GM19025 (cell line): ENCODE results near the gene ABCA10.
"Not testable (repeated sequence)": the region's sequence is repeated elsewhere in the genome, so short reads cannot be mapped to it uniquely, and the experiment has no call there.

Source experiments
- ATAC-seq: cut with Tn5 transposase; IDR thresholded peaks from one replicate; pipeline ENCODE4 v1.9.1; 2021; ENCODE audit warnings: mild to moderate bottlenecking, low read depth, moderate library complexity; ENCODE audit not compliant: unreplicated experiment

The ABCA10 gene

DNA sequence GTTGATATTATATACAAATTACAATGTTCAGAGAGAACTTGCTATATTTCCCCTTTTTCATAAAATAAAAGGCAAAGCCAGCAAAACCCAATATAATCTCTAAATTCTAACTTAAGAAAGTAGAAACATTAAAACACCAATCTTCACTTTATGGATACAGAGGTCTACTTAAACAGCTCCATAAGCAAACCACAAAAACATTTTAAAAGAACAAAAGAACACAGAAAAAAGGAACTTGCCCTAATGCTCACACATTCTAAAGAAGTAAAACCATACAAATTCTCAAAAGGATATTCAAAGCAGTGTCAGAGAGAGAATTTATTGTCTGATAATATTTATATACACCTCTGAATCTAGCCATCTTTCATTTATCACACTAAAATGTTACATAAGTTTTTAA, 606 bp downstream of the ABCA10 start:
- no peak for ATAC-seq

DNA sequence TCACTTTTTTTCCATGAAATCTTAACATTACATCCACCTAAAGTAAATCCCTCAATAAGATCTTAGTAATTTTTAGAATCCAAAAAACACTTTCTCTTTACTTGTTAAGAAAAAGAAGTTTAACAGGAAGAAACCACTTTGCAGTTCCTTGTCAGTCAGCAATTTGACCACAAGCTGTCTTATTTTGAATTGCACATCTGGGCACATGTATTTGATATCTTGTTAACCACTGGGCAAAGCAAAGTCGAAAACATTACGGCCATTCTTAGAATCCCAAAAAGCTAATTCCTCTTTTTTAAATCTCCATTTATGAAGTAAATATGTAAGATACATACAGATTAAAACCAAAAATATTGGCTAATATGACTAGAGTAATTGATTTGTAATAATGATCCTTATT, 1.1 kb downstream of the ABCA10 start:
- no peak for ATAC-seq

DNA sequence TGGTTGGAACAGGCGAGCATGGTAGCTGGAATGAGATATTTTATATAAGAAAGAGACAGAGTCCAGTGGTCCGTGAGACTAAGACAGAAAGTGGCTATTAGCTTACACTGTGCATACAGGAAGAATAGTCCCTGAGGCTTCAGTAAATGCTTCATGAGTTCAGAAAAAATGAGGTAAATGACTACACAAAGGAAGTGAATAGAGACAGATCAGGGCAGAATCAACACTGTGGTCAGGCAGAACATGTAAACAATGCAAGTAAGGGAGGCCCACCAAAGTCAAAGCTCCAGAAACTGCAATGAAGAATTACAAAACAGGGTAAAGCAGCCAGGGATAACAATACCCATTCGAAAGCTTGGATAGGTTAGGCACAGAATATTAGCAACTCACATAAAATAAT, 4.8 kb downstream of the ABCA10 start:
- ATAC-seq = no peak

DNA sequence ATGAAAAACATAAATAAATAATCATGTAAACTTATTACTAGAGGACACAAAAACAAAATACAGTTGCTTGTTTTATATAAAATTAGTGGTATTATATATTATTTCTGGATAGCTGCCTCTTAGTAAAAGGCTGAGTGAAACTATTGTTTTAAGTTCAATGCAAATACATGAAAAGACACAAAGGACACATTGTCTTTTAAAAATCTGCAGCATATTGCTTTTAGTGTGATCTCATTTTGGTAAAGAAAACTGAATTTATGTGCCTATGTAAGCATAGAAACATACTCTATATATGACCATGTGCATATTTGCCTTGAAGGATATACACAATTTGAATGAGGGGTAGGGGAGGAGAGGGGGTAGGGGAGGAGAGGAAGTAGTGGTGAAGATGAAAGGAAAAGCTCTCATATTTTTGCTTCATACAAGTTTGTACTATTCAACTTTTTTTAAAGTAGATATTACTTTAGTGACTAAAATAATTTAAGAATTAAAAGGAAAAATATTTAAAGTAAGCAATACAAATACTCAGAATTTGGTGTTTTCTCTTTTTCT, 5.8 kb downstream of the ABCA10 start:
- ATAC-seq = no peak

DNA sequence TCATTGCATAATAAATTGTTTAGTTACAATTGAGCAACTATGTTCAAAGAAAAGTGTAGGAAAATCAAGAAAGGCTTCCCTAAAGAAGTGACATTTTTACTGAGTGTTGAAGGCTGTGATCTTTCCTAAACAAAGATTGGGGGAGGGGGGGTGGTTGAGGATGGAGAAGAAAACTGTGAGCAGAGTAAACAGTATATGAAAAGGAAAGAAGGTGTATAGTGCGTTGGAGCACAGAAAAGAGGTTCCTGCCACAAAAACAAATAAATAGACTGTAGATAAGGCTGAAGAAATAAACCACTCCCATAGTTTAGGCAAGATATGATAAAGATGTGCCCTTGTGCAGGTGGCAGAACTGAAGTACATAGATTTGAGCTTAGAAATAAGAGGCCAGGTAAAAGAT, 8.5 kb downstream of the ABCA10 start:
- no peak for ATAC-seq

DNA sequence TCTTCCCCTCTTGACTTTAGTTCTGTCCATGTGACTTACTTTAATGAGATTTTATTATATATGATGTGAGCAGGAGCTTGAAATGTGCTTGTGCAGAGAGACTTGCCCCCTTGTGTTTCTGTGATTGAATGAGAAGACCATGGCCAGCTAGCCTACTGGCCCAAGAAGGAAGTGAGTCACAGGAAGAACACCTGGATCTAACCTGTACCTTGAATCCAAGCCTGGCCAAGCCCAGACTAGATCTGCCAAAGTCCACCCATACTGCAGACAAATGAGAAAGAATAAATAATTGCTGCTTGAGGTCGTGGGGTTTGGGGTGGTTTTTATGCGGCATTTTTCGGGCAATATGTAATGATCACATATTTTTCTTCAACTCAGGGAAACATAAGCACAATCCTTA, 9.6 kb downstream of the ABCA10 start:
- no peak for ATAC-seq

DNA sequence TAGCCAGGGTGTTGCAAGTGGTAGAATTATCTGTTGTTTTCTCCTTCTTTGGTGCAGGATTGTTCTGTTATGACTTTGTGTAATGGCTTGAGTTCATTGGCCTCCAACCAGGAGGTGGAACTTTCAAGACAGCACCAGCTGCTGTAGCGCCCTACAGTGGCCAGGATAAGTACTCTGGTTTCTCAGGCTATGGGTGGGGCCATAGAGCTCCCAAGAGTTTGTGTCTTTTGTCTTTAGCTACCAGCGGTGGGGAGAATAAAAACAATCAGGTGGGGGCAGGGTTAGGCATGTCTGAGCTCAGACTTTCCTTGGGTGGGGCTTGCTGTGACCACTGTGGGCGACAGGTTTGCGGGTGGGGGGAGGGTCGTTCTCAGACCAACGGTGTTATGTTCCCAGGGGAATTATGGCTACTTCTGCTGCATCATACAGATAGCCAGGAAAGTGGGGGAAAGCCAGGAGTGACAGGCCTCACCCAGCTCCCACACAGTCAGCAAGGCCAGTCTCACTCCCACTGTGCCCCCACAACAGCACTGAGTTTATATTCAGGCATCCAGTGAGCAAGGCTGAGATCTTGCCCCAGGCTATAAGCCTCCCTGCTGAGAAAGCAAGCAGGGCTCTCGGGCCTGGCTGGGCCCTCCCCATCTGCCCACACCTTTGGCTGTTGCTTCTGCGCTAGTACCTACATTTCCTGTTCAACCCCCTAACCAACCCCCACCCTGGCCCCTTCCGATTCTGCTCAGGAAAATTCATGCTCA, 15.4 kb downstream of the ABCA10 start:
- ATAC-seq = no peak

DNA sequence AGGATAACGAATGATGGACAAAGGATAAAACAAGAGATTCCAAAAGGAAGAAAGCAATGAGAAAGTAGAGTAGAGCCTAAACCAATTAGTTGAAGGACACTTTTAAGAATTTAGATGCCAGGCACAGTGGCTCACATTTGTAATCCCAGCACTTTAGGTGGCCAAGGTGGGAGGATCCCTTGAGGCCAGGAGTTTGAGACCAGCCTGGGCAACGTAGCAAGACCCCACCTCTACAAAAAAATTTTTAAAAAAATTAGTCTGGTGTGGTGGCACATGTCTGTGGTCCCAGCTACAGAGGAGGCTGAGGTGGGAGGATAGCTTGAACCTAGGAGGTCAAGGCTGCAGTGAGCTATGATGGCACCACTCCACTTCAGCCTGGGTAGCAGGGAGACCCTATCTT, 20.0 kb downstream of the ABCA10 start:
- no peak for ATAC-seq

DNA sequence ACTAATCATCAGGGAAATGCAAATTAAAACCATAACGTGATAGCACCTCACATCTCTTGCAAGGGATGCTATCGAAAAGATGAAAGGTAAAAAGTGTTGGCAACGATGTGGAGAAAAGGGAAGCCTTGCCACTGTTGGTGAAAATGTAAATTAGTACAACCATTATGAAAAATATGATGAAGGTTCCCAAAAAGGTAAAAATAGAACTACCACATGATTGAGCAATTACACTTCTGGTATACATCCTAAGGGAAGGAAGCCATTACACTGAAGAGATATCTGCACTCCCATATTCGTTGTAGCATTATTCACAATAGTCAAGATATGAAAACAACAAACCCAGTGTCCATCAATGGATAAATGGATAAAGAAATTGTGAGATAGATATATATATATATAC, 21.5 kb downstream of the ABCA10 start:
- ATAC-seq = no peak

DNA sequence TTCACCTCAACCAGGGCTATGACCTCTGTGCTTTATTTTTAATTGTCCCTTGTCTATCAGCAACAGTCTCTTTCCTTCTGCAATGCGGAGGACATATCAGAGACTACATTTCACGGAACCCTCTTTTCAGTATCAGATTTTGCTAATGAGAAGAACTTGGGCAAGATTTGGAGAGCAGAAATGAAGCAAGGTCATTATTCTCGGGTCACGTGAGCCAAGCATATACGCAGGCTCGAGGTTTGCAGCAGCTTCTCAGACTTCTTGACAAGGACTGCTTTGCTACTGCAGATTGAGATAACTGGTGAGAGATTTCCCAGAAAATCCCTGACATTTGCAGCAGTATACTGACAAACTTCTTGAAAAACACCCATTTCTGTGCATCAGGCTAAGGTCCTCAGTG, 30.4 kb downstream of the ABCA10 start:
- ATAC-seq = no peak

DNA sequence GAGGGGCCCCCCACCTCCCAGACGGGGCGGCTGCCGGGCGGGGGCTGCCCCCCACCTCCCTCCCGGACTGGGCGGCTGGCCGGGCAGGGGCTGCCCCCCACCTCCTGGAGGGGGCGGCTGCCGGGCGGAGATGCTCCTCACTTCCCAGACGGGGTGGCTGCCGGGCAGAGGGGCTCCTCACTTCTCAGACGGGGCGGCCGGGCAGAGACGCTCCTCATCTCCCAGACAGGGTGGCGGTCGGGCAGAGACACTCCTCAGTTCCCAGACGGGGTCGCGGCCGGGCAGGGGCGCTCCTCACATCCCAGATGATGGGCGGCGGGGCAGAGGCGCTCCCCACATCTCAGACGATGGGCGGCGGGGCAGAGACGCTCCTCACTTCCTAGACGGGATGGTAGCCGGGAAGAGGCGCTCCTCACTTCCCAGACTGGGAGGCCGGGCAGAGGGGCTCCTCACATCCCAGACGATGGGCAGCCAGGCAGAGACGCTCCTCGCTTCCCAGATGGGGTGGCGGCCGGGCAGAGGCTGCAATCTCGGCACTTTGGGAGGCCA, 32.4 kb downstream of the ABCA10 start:
- not testable (repeated sequence) for ATAC-seq

DNA sequence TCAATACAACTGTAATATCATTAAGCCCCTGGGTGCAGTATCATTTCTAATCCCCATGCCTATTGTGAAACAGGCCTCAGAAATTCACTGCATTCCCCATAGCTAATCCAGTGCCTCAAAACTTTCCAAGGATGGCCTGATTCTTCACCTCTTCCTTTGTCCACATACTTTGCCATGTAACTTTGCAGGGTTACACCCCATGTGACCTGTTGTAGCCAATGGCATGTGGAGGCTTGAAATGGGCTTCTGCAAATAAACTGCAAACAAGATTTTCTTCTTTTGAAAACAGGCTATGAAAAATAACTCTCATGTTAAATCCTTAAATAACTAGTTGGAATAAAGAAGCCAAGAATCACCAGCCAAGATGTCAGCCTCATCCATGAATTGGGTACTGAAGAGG, 35.9 kb downstream of the ABCA10 start:
- no peak for ATAC-seq

DNA sequence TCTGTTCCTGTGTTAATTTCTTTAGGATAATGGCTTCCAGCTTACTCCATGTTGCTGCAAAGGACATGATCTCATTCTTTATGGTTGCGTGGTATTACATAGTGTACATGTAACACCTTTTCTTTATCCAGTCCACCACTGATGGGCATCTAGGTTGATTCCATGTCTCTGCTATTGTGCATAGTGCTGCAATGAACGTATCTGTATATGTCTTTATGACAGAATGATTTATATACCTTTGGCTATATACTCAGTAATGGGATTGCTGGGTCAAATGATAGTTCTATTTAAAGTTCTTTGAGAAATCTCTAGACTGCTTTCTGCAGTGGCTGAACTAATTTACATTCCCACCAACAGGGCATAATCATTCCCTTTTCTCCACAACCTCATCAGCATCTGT, 39.8 kb downstream of the ABCA10 start:
- ATAC-seq = no peak

DNA sequence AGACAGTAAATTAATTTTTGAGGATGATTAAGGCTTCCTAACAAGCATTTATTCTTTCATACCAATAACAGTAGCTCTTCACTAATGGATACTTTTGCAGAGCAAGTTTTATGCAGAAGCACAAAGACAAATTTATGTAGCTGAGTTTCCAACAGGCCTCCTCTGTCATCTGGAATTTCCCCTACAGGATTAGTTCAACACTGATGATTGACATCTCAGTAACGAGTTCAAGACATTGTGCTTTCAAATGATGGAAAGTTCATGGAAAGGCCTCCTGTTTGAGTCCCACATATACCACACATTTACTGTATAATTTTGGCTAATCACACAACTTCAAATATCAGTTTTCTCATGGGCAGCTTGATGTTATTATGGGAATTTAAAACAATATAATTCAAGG, 40.6 kb downstream of the ABCA10 start:
- no peak for ATAC-seq

DNA sequence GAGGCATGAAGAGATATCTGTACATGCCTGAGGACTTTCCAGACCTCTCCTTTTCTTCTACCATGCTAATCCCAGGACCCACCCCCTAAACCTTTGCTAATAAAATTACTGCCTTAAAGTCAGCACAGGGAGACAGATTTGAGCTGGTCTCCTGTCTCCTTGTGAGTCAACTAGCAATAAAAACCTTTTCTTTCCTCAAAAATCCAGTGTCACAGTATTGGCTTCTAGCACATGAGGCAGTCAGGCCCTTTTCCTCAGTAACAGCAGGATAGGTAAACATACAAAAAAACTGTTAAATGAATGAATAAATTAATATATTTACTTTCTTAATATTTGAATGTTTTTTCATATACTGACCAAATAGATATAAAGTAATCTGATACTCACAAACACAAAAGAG, 41.3 kb downstream of the ABCA10 start:
- ATAC-seq = no peak

DNA sequence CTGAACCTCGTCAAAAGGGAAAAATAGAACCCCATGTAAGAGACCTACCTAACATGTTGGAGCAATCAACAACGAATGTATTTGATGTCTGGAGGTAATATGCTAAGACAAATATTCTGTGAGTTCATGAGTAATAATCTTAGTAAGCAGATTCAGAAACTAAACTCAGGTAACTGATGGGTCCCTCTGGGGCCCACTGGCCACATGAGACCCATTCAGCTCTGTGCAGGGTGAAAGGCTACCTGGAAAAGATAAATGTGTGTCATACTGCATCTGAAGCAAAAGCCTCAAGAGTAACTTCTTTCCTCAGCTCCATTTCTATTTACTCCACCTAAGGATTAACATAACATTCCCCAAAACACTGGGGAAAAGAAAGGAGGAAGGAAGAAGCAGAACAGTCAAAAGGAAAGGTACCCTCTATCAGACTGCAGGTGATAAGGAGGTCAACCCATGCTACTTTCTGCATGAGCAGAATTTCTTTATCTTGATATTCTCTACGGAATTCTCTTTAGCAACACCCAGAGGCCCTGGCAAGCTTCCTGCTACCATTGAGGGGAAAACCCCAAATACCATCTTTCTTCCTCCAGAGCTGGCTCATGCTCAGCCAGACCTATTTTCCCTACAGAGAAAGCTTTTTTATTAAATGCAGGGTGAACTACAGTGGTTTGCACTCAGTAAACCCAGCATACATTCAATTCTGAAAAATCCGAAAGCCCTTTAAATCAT, 49.2 kb downstream of the ABCA10 start:
- no peak for ATAC-seq

DNA sequence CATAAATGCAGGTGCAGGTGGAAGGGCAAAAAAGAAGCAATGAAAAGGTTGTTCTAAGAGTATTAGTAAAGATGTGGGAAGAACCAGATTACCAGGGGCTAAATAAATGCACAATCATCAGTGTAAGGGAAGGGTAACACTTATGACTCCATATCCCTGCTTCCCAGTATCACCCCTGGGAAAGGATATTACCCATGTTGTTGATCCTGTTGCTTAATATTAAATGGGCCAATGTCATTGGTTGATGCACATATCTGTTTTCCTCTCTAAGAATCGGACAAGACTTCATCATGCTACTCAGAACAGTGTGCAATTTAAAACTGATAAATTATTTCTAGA, 52.2 kb downstream of the ABCA10 start:
- ATAC-seq = no peak

DNA sequence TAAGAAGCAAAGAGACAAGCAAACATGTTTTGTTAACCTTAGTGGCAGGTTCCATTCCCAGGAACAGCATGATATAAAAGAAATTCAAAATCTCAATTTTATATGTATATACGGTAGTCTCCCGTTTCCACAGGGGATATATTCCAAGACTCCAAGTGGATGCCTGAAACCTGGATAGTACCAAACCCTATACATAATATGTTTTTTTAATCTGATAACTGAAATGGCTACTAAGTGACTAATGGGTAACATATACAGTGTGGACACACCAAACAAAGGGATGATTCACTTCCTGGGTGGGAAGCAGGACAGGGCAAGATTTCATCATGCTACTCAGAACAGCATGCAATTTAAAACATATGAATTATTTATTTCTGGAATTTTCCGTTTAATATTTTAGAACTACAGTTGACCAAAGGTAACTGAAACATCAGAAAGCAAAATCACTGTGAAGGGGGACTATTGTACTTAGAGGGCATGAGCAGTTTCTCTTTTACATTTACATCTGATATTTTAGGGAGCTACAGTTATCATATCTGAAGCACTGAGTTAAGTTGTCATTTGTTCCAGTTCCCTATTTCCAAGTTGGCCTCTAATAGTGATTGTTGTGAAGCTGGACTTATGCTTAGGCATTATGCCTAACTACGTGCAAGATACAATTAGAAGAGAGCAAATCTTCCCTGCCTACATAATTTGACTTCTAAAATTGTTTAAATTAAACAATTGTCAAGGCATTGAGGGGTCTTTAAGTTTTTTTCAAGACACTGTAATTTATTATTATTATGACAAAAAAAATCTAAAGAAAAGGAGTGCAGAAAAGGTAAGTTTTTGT, 52.8 kb downstream of the ABCA10 start:
- no peak for ATAC-seq

DNA sequence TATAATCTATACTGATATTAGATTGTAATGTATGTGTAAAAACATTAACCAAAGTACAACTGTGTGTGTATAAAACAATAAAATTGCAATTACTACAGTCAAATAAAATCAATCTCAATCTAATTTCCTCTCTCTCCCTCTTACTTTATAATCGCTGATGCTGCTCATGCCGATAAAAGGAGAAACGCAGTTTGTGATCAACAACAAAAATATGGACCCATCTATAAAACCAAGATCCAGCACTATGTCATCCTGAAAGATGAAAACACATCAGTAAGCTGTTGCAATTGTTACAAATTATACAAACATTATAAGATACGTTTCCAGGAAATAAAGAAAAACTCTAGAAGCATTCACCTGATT, 53.4 kb downstream of the ABCA10 start:
- no peak for ATAC-seq

DNA sequence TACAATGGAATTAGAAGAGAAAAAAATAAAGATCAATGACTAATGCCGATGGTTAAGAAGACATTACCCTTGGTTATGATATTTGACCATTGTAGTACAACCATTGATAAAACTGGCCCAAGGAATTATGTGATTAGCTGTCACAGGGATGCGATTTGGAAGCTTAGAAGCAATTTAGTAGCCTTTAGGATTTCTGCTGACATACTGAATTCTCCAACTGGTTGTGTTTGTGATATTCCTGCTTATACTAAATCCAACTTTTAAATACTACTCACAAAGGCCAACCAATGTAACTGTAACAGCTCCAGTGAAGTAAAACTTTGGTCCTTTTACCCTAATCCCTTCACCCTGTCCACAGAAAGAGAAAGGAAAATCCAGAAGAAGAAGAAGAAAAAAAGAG, 55.5 kb downstream of the ABCA10 start:
- no peak for ATAC-seq

DNA sequence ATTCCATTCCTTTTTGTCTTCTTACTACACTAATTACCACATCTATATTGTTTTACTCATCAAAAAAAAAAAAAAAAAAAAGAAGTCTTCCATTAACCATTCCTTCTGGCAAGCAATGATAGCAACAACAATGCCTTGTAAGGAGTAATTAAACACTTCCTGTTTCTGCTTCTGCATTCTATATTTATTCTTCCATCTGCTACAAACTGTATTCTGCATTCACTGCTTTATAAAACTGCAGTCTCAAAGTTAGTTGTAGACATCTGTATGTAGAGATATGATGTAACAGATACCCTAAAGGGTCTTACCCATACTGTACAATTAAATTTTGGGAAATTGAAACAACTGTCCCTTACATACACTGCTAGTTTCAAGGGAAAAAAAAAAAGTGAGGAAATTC, 58.2 kb downstream of the ABCA10 start:
- no peak for ATAC-seq
